A549 (cell line): ENCODE data around the gene PANK2. TPM values are rescaled to one million over a fixed set of nuclear protein-coding genes. Genes with fewer than 3 reads are reported as not detected.

Experiments used
- ATAC-seq, 2 experiments: fragments of 200-7000 bp in 1 of 2; fragments of >200 bp in 1 of 2; cut with Nextera tagmentation in 1 of 2; cut with Tn5 transposase in 1 of 2; 3 replicates each; pipeline versions ENCODE4 v1.8.0 to v1.9.1; 2018 to 2020; ENCODE audit warnings: mild to moderate bottlenecking in 1 of 2, moderate library complexity in 1 of 2
- CTCF ChIA-PET: fragments of 300-600 bp; sonication (Branson Sonifier 250); formaldehyde crosslinking; extraction: SDS; loops from one replicate; lab custom pipeline; 2021; ENCODE audit warnings: antibody characterized with exemption, inconsistent platforms; lab: Yijun Ruan, JAX
- POLR2A ChIA-PET: fragments of 350-600 bp; formaldehyde crosslinking; extraction: SDS; loops from one replicate; lab custom pipeline; 2021; ENCODE audit warnings: antibody characterized with exemption, inconsistent platforms; lab: Yijun Ruan, JAX
- DNase-seq, 2 experiments: peaks; one replicate each; pipeline versions ENCODE4 v3.0.0 to v3.0.0-alpha.2; 2011 to 2016; ENCODE audit warnings: low read depth in 1 of 2, low spot score in 1 of 2
- FAIRE-seq: peaks from 2 replicates; lab custom pipeline; 2011; peaks lifted over from hg19 to GRCh38; lab: Jason Lieb, UNC
- H3K27ac ChIP-seq, 2 experiments: fragments of >200 bp; sonication (Bioruptor Twin); formaldehyde crosslinking; 3 replicates each; pipeline ENCODE4 v1.5.1; 2016 to 2017
- H3K4me1 ChIP-seq: fragments of >200 bp; sonication (Bioruptor Twin); formaldehyde crosslinking; 3 replicates; pipeline ENCODE4 v1.6.1; 2016
- H3K4me2 ChIP-seq: fragments of >200 bp; sonication (Bioruptor Twin); formaldehyde crosslinking; 3 replicates; pipeline ENCODE4 v1.6.1; 2016
- H3K4me3 ChIP-seq: fragments of >200 bp; sonication (Bioruptor Twin); formaldehyde crosslinking; 3 replicates; pipeline ENCODE4 v1.5.1; 2016
- H3K9me3 ChIP-seq: fragments of >200 bp; sonication (Bioruptor Twin); formaldehyde crosslinking; 3 replicates; pipeline ENCODE4 v1.6.1; 2016
- BHLHE40 ChIP-seq: IDR thresholded peaks from 2 replicates; pipeline ENCODE4 v1.6.1; 2012; ENCODE audit warnings: low read depth, low read length, inconsistent platforms
- CBX8 ChIP-seq: fragments of 200-600 bp; sonication (generic); IDR thresholded peaks from 2 replicates; pipeline ENCODE4 v1.6.1; 2016
- CHD2 ChIP-seq: fragments of 150-350 bp; IDR thresholded peaks from 2 replicates; pipeline ENCODE4 v1.6.1; 2014; ENCODE audit warnings: low read length; ENCODE audit not compliant: partially characterized antibody
- FOXS1 ChIP-seq: fragments of 250-450 bp; sonication (Bioruptor Pico); IDR thresholded peaks from 2 replicates; pipeline ENCODE4 v1.5.0; 2020; ENCODE audit warnings: mild to moderate bottlenecking, moderate library complexity
- JUNB ChIP-seq: fragments of >200 bp; sonication (Bioruptor Twin); formaldehyde crosslinking; IDR thresholded peaks from 2 replicates; pipeline ENCODE4 v1.6.1; 2016
- NFE2L2 ChIP-seq: fragments of 150-350 bp; conservative IDR thresholded peaks from 2 replicates; pipeline ENCODE4 v1.6.1; 2014; ENCODE audit warnings: low read length
- NPAS2 ChIP-seq: fragments of 250-450 bp; sonication (Bioruptor Pico); IDR thresholded peaks from 2 replicates; pipeline ENCODE4 v1.8.0; 2022; ENCODE audit warnings: mild to moderate bottlenecking, moderate library complexity, borderline replicate concordance
- NR3C1 ChIP-seq: fragments of >200 bp; sonication (Bioruptor Twin); formaldehyde crosslinking; IDR thresholded peaks from 3 replicates; pipeline ENCODE4 v1.6.1; 2017
- PHF8 ChIP-seq: fragments of 200-600 bp; sonication (generic); IDR thresholded peaks from 2 replicates; pipeline ENCODE4 v1.6.1; 2016; ENCODE audit warnings: low read depth, mild to moderate bottlenecking, antibody characterized with exemption, moderate library complexity, borderline replicate concordance
- POLR2A ChIP-seq: IDR thresholded peaks from 2 replicates; pipeline ENCODE4 v1.6.1; 2012; ENCODE audit warnings: mild to moderate bottlenecking, low read length
- RFX5 ChIP-seq: fragments of 450-650 bp; IDR thresholded peaks from 2 replicates; pipeline ENCODE4 v1.7.1; 2014; ENCODE audit warnings: antibody characterized with exemption, mild to moderate bottlenecking, moderate library complexity
- SREBF2 ChIP-seq: fragments of 450-650 bp; IDR thresholded peaks from 2 replicates; pipeline ENCODE4 v1.6.1; 2014; ENCODE audit warnings: mild to moderate bottlenecking, moderate library complexity
- TFCP2L1 ChIP-seq: fragments of 250-450 bp; sonication (Bioruptor Pico); IDR thresholded peaks from 2 replicates; pipeline ENCODE4 v1.5.0; 2021; ENCODE audit warnings: mild to moderate bottlenecking
- ZC3H11A ChIP-seq: fragments of 450-650 bp; IDR thresholded peaks from 2 replicates; pipeline ENCODE4 v1.6.1; 2014; ENCODE audit warnings: antibody characterized with exemption, mild to moderate bottlenecking
- ZFP36 ChIP-seq: fragments of 450-650 bp; IDR thresholded peaks from 2 replicates; pipeline ENCODE4 v1.6.1; 2014; ENCODE audit warnings: borderline replicate concordance; ENCODE audit not compliant: partially characterized antibody
- WGBS: methylation state at CpG from one replicate; pipeline ENCODE4 v1.1.6; 2017; ENCODE audit errors: missing lambda C conversion rate; 5-methylcytosine and 5-hydroxymethylcytosine counted together
- polyA plus RNA-seq, 4 experiments: library from polyadenylated mRNA; depleted of rRNA in 3 of 4; stranded (reverse); fragments of >200 nt; fragmentation: RNase III in 1 of 4; extraction: RNeasy Plus Mini Kit Qiagen cat#74134 plus additional on column Dnase treatment in 1 of 4; gene quantifications; 2 replicates in 3 of 4; 3 replicates in 1 of 4; pipeline ENCODE4 v1.2.3, GENCODE V29; 2011 to 2017
- TF ChIP-seq, protein P1 (sequence below): IDR thresholded peaks from 2 replicates; pipeline ENCODE4 v1.6.1; 2012
- TF ChIP-seq, protein P2 (sequence below): fragments of 250-450 bp; sonication (Bioruptor Pico); IDR thresholded peaks from 2 replicates; pipeline ENCODE4 v1.5.0; 2020; ENCODE audit warnings: low read depth, mild to moderate bottlenecking, moderate library complexity
- TF ChIP-seq, protein P3 (sequence below): fragments of 200-600 bp; sonication (generic); IDR thresholded peaks from 2 replicates; pipeline ENCODE4 v1.6.1; 2016; ENCODE audit warnings: antibody characterized with exemption, mild to moderate bottlenecking, moderate library complexity
- TF ChIP-seq, protein P4 (sequence below): fragments of >200 bp; sonication (Bioruptor Twin); formaldehyde crosslinking; IDR thresholded peaks from 3 replicates; pipeline ENCODE4 v1.5.1; 2016
- TF ChIP-seq, protein P5 (sequence below): IDR thresholded peaks from 2 replicates; pipeline ENCODE4 v1.6.1; 2012

The PANK2 gene
- polyA plus RNA-seq, 2 of the 4 experiments (the other 2 are of a cell fraction), result 44.6 to 45.9 TPM

DNA sequence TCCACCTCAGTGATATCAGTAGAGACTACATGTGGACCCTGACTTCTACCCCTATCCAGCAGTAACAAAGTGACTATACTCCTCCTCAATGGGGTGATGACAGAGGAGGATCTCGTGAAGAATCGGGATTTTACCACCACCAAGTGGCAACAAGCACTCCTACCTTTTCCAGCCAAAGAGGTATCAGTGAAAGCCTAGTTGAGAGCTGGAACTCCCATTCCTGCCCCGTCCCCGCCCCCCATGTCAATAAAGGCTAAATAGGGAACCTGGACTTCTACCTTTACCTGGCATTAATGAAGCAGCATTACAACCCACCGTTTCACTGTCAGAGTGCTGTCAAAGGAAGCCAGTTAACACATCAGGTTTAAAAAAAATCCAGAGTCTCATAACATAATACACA lies 80.8 kb downstream of the PANK2 start:
- WGBS, result 78% methylated on average over 5 of the region's 5 CpGs
- Histone ChIP-seq H3K4me2 (no peak overlapping the region), H3K27ac (no peak overlapping the region), H3K4me1 (no peaks in the 10 kb centered on the region), H3K4me3 (no peak overlapping the region), H3K9me3 (no peaks in the 10 kb centered on the region; the same call in 2 of the 3 replicates)
- ChIA-PET POLR2A (no interaction called here), CTCF (interaction anchor here (0.8 to 1.2 kb wide), 3 partner anchors 8 to 31 kb away, joined by 3 to 4 read pairs (median 4); no protein-coding TSS in a partner anchor)
- FAIRE-seq (no peak), DNase-seq (no peak), ATAC-seq (no peak)
- TF ChIP-seq POLR2A (no peak), NFE2L2 (no peak), ZFP36 (no peak), RFX5 (no peak), NPAS2 (CRISPR knock-in tag) (no peak)
- TF ChIP-seq, protein P1, sequence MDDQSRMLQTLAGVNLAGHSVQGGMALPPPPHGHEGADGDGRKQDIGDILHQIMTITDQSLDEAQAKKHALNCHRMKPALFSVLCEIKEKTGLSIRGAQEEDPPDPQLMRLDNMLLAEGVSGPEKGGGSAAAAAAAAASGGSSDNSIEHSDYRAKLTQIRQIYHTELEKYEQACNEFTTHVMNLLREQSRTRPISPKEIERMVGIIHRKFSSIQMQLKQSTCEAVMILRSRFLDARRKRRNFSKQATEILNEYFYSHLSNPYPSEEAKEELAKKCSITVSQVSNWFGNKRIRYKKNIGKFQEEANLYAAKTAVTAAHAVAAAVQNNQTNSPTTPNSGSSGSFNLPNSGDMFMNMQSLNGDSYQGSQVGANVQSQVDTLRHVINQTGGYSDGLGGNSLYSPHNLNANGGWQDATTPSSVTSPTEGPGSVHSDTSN, result no peak
- TF ChIP-seq, protein P2, sequence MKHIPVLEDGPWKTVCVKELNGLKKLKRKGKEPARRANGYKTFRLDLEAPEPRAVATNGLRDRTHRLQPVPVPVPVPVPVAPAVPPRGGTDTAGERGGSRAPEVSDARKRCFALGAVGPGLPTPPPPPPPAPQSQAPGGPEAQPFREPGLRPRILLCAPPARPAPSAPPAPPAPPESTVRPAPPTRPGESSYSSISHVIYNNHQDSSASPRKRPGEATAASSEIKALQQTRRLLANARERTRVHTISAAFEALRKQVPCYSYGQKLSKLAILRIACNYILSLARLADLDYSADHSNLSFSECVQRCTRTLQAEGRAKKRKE, result no peak

DNA sequence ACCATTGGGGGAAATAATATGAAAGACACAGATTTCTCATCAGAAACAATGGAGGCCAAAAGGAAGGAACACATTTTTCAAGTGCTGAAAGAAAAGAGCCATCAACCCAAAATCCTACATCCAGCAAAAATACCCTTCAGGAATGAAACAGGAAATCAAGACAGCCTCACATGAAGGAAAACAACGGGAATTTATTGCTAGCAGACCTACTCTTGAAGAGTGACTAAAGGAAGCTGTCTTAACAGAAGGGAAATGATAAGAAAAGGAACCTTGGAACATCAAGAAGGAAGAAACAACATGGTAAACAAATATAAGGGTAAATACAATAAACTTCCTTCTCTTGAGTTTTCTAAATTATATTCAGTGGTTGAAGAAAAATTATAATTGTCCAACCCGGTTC lies 82.0 kb downstream of the PANK2 start:
- H3K27ac ChIP-seq, result no peak overlapping the region
- no peaks in the 10 kb centered on the region for H3K4me1 ChIP-seq
- H3K4me3 ChIP-seq, result no peak overlapping the region
- CTCF ChIA-PET, result interaction anchor here (1.1 kb wide), 1 partner anchor 16 kb away, joined by 3 read pairs; no protein-coding TSS in a partner anchor
- TF ChIP-seq ZC3H11A (no peak), JUNB (no peak), PHF8 (no peak), NR3C1 (no peak), SREBF2 (no peak), BHLHE40 (no peak), TFCP2L1 (CRISPR knock-in tag) (no peak), CHD2 (no peak), FOXS1 (CRISPR knock-in tag) (no peak), ZFP36 (no peak), CBX8 (no peak)
- TF ChIP-seq, protein P3, sequence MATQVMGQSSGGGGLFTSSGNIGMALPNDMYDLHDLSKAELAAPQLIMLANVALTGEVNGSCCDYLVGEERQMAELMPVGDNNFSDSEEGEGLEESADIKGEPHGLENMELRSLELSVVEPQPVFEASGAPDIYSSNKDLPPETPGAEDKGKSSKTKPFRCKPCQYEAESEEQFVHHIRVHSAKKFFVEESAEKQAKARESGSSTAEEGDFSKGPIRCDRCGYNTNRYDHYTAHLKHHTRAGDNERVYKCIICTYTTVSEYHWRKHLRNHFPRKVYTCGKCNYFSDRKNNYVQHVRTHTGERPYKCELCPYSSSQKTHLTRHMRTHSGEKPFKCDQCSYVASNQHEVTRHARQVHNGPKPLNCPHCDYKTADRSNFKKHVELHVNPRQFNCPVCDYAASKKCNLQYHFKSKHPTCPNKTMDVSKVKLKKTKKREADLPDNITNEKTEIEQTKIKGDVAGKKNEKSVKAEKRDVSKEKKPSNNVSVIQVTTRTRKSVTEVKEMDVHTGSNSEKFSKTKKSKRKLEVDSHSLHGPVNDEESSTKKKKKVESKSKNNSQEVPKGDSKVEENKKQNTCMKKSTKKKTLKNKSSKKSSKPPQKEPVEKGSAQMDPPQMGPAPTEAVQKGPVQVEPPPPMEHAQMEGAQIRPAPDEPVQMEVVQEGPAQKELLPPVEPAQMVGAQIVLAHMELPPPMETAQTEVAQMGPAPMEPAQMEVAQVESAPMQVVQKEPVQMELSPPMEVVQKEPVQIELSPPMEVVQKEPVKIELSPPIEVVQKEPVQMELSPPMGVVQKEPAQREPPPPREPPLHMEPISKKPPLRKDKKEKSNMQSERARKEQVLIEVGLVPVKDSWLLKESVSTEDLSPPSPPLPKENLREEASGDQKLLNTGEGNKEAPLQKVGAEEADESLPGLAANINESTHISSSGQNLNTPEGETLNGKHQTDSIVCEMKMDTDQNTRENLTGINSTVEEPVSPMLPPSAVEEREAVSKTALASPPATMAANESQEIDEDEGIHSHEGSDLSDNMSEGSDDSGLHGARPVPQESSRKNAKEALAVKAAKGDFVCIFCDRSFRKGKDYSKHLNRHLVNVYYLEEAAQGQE, result no peak
- TF ChIP-seq, protein P4, sequence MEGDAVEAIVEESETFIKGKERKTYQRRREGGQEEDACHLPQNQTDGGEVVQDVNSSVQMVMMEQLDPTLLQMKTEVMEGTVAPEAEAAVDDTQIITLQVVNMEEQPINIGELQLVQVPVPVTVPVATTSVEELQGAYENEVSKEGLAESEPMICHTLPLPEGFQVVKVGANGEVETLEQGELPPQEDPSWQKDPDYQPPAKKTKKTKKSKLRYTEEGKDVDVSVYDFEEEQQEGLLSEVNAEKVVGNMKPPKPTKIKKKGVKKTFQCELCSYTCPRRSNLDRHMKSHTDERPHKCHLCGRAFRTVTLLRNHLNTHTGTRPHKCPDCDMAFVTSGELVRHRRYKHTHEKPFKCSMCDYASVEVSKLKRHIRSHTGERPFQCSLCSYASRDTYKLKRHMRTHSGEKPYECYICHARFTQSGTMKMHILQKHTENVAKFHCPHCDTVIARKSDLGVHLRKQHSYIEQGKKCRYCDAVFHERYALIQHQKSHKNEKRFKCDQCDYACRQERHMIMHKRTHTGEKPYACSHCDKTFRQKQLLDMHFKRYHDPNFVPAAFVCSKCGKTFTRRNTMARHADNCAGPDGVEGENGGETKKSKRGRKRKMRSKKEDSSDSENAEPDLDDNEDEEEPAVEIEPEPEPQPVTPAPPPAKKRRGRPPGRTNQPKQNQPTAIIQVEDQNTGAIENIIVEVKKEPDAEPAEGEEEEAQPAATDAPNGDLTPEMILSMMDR, result no peak
- TF ChIP-seq, protein P5, sequence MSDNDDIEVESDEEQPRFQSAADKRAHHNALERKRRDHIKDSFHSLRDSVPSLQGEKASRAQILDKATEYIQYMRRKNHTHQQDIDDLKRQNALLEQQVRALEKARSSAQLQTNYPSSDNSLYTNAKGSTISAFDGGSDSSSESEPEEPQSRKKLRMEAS, result no peak
- ATAC-seq, result no peak
- POLR2A ChIA-PET, result no interaction called here
- 76% methylated on average over 2 of the region's 2 CpGs for WGBS
- no peak overlapping the region for H3K4me2 ChIP-seq
- no peaks in the 10 kb centered on the region; the same call in 2 of the 3 replicates for H3K9me3 ChIP-seq
- peak; percentile 78 for FAIRE-seq
- no peak for DNase-seq
